NCI-H345 treated with DMSO at 0.1 percent for 48 hours (cell line): Measurements from ENCODE around the gene TENT4B.

Source experiments
- DNase-seq: peaks from one replicate; lab custom pipeline; 2025; ENCODE audit not compliant: unreplicated experiment; lab: John Stamatoyannopoulos, UW

TENT4B gene

DNA sequence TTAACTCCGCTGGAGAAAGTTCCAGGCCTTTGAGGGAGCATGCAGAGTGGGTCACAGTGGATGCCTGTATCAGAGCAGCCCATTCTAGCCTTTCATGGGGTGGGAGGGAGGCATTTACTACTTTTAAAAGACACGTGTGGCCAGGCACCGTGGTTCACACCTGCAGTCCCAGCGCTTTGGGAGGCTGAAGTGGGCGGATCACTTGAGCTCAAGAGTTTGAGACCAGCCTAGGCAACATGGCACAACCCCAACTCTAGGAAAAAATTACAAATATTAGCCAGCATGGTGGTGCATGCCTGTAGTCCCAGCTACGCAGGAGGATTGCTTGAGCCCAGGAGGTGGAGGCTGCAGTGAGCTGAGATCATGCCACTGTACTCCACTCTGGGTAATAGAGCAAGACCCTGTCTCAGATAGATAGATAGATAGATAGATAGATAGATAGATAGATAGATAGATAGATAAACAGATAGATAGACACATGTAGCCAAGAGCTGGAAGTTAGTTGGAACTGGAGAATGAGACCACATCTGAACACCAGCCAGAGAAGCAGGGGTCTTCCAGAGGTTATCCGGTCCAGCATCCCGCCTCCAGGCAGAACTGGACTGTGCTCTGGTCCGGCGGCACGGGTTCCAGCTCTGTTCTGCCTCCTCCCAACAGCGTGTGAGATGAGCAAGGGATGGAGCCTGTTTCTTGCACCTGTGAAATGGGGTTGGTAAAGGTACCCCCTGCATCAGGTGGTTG is 116.8 kb downstream of the TENT4B start:
- DNase-seq, result no peak

- no peak for DNase-seq
These were observed 117.5 kb downstream of the TENT4B start for GRCh38 chr16:50270510-50271147.

- DNase-seq, result no peak
These were observed 118.3 kb downstream of the TENT4B start for GRCh38 chr16:50271148-50272041.

DNA sequence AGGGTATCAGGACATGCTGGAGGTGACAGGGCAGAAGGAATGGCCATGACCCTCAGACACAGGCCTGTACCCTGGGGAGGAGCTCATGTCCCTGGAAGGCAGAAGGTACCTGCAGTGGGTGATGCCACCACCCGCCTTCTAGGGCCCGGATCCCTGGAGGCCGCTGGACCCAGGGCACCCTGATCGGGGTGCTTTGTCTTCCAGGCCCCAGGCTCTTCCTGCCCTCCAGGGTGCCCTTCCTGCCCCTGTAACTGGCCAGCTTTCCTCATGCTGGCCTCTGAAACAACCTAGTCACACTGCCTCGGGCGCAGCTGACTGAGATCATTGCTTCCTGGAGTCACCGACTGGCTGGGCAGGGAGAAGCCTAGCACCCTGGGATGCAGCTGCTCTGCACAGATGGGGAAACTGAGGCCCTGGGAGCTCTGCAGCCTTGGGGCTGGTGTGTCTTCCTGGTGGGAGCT is 119.0 kb downstream of the TENT4B start:
- no peak for DNase-seq

GRCh38 chr16:50272687-50273381 is 119.7 kb downstream of the TENT4B start:
- no peak for DNase-seq

- no peak for DNase-seq
These were observed 120.2 kb downstream of the TENT4B start for GRCh38 chr16:50273382-50273690.

- no peak for DNase-seq
These were observed 120.8 kb downstream of the TENT4B start for GRCh38 chr16:50273888-50274325.

- no peak for DNase-seq
These were observed 121.4 kb downstream of the TENT4B start for GRCh38 chr16:50274326-50275097.

GRCh38 chr16:50275098-50275415 is 122.0 kb downstream of the TENT4B start:
- no peak for DNase-seq

DNA sequence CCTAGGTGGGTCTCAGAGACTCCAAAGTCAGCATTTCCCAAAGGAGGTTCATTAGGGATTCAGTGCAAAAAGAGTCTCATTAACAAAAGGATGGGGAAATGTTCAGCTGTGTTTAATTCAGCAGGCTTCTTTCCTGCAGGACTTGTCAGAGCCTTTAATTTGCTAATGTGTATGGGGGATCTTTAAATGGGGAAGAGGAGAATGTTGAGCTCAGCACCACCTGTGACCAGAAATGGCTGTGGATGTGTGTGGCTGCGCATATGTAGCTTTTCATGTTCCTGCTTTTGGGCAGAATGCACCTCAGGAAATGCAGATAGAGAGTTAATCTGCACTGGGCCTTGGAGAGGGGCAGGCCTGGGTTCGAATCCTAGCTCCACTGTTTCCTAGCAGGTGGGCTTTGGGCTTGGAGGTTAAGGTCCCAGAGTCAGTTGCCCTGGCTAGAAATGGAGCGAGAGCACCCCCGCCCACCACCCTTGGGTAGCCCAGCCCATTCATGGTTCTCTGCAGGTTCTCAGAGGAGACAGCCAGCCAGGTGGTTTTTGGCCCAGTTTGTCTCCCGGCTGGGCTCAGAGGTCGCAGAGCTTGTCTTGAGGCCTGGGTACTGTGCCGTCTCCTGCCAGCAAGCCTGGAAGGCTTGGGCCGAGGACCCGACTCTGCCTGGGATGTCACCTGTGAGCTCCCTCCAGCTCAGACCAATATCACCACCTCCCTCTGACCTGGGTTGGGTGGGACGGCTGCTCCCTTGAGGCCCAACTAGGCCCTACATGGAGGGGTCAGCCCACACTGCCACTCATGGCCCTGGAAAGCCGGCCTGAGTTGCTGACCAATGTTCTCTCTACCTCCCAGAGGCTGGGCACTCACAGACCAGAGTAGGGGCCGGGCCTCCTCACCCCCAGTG is 122.6 kb downstream of the TENT4B start:
- DNase-seq, result no peak

- no peak for DNase-seq
These were observed 123.2 kb downstream of the TENT4B start for GRCh38 chr16:50276326-50276640.

GRCh38 chr16:50276801-50277555 is 123.9 kb downstream of the TENT4B start:
- no peak for DNase-seq

GRCh38 chr16:50278251-50278650 is 125.1 kb downstream of the TENT4B start:
- no peak for DNase-seq

- DNase-seq, result no peak
These were observed 126.4 kb downstream of the TENT4B start for GRCh38 chr16:50279504-50279865.

DNA sequence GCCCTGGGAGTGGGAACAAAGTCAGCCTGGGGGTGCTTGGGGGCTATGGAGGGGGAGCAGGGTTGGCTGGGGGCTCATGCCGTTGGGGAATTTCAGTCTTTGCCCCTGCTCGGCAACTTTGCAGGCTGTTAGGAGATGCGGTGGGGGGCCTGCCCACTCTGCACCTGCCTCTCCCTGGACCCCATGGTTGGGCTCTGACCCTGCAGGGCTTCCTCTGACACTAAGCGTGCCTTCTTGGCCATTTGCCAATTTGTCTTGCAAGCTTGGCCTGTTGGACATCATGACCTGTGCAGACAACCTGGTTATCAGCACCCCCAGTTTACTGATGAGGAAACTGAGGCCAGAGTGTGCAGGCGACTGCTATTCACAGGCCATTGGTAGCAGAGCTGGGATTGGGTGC is 127.8 kb downstream of the TENT4B start:
- DNase-seq, result no peak
